ENCODE data around the gene LRRC4C.

DNA sequence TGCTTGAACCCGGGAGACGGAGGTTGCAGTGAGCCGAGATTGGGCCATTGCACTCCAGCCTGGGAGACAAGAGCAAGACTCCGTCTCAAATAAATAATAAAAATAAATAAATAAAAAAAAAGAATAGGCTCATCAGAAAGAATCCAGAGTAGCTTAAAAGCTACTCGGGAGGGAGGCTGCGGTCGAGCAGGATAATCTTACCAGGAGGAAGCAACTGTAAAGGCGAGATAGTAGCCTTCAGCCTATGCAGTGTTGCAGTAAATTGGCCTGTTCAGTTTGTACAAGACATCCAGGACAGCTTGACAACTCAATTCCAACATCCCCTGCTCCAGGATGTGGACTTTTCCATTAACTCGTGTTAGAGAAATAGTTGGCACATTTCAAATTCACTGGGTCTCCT is 1164.7 kb downstream of the LRRC4C start:
- TF ChIP-seq, protein P1, sequence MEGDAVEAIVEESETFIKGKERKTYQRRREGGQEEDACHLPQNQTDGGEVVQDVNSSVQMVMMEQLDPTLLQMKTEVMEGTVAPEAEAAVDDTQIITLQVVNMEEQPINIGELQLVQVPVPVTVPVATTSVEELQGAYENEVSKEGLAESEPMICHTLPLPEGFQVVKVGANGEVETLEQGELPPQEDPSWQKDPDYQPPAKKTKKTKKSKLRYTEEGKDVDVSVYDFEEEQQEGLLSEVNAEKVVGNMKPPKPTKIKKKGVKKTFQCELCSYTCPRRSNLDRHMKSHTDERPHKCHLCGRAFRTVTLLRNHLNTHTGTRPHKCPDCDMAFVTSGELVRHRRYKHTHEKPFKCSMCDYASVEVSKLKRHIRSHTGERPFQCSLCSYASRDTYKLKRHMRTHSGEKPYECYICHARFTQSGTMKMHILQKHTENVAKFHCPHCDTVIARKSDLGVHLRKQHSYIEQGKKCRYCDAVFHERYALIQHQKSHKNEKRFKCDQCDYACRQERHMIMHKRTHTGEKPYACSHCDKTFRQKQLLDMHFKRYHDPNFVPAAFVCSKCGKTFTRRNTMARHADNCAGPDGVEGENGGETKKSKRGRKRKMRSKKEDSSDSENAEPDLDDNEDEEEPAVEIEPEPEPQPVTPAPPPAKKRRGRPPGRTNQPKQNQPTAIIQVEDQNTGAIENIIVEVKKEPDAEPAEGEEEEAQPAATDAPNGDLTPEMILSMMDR (IDR thresholded peaks at IDR 0.05) = no peak
- TF ChIP-seq POLR2A (IDR thresholded peaks at IDR 0.05) = no peak

All from Peyer's patch (tissue), 4 donors.